GM18909 (cell line): ENCODE results near the gene DNAJB13.

Experiments used
- ATAC-seq: cut with Tn5 transposase; IDR thresholded peaks from one replicate; pipeline ENCODE4 v1.9.1; 2021; ENCODE audit warnings: mild to moderate bottlenecking; ENCODE audit not compliant: unreplicated experiment, poor library complexity

Gene DNAJB13

GRCh38 chr11:73996161-73996747 lies 45.4 kb downstream of the DNAJB13 start:
- no peak for ATAC-seq

GRCh38 chr11:73997120-73997770 lies 46.4 kb downstream of the DNAJB13 start:
- ATAC-seq: no peak

DNA sequence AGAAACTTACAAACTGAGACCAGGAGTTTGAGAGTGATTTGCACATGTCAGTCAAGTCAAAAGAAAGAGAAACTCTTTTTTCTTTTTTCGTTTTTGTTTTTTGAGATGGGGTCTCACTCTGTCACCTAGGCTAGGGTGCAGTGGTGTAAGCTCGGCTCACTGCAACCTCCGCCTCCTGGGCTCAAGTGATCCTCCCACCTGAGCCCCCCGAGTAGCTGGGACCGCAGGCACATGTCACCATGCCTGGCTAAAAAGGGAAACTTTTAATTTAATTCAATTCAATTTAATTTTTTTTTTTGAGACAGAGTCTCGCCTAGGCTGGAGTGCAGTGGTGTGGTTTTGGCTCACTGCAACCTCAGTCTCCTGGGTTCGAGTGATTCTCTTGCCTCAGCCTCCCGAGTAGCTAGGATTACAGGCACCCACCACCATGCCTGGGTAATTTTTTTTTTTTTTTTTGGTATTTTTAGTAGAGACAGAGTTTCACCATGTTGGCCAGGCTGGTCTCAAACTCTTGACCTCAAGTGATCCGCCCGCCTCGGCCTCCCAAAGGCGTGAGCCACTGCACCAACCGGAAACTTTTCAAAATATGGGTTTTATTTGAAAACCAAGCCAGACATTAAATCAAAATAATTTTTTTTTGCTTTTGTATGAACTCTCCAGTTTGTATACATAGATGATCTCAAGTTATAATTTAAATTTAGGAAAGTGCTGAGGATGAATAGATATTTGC lies 48.2 kb downstream of the DNAJB13 start:
- no peak for ATAC-seq

DNA sequence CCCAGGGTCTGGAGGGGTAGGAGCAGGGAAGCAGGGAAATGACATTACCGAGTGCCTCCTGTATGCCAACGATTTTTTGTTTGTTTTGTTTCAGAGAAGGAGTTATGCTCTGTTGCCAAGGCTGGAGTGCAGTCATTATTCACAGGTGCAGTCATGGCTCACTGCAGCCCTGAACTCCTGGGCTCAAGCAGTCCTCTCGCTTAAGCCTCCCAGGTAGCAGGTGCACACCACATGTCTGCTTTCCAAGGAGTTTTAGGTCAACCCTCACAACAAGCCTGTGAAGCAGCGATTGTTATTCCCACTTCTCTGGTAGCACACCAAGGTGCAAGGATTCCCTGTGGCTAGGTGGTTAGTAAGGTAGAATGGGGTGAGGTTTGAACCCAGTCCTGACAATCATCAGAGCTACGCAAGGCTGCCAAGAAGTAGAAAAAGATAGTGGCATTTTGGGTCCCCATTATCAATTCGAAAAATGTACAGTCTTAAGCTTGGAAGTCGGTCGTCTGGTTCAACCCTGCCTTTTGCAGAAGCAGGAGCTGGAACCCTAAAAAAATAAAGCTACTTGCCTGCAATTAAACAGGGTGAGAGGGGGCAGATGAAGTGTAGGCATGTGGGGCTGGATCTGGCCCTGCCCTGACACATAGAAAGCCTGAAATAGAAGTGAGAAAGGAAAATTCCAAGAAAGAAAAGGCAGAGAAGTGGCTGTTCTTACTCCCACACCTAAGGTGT lies 48.9 kb downstream of the DNAJB13 start:
- no peak for ATAC-seq

GRCh38 chr11:74000307-74001133 lies 49.7 kb downstream of the DNAJB13 start:
- no peak for ATAC-seq

- ATAC-seq: no peak
Measured at GRCh38 chr11:74001822-74002286, 51.0 kb downstream of the DNAJB13 start.

DNA sequence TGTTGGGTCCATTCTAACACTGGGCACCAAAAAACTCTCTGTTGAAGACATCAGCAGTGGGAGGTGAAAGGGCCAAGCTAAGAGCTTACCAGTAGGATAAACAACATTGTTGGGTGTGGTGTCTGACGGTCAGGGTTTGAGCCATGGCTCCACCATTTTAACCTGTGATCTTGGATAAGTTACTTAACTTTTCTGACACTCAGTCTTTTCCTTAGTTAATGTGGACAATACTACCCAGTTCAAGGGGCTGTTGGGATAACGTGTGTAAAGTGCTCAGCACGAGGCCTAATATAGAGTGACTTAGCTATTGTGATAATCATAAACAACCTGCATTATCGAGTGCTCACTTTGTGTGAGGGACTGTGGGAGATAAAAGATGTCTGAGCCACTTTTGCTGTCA lies 52.0 kb downstream of the DNAJB13 start:
- no peak for ATAC-seq

- no peak for ATAC-seq
Measured at GRCh38 chr11:74004046-74004695, 53.3 kb downstream of the DNAJB13 start.

DNA sequence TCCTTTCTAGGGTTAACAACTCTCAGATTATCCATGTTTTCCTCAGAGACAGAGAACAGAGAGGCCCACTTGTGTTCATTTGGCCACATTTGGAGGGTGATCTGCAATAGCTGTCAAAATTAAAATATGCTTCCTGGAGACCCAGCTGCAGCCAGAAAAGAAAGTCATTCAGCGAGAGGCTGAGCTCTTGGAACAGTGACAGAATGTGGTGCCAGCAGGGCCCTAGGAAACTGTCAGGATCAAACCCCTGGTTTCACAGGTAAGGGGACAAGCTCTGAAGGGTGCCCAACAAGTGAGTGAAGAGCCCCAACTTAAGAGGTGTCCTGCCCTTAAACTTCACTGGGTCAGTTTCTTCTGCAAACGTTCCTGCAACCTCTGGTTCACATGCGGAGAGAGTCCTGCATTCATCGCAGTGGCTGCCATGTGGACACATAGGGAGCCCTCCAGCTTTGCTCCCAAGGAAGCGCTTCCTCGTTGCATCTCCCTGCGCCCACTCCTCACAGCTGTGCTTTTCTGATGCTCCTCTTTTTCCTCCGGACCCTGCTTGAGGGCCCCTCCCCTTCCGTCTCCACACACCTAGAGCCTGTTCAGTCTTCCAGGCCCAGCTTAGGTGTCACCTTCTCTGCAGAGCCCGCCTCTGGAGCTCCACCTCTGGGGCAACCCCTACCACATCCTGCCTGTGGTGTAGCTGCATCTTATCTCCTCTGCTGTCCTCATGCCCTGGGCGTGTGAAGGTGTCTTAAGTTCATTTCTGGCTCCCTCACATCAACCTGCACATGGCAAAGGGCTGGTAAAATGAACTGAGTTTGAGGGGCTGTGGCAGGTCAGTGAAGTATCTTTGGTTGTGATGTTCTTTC lies 54.2 kb downstream of the DNAJB13 start:
- peak; percentile 67 for ATAC-seq

DNA sequence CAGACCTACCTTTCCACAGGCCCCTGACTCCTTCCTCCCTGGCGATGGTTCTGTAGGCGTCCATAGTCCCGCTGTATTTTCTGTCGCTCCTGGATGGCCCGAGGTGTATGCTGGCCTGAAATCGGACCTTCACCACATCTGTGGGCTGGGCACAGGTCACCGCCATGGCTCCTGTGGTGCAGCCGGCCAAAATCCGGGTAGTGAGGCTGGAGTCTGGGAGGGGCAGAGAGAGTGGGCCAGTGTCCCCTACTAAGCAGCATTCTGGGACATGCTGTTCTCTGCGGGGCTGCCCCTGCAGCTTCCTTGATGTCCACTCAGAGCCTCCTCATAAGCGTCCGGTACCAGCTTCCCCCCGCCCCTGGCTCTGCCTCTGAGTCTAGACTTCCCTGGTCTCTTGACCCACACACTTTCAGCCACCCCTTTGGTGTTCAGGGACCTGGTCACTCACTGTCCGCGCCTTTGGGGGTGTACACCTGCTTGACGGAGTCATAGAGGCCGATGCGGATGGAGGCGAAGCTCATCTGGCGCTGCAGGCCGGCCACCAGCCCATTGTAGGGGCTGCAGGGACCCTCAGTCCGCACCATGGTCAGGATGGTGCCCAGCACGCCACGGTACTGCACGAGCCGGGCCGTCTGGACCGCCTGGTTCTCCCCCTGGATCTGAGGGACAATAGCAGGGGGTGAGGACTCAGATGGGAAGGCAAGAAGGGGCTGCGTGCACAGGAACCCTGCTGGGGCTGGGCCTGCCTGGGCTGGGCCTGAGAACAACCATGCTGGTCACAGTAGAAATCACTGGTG lies 55.1 kb downstream of the DNAJB13 start:
- no peak for ATAC-seq

GRCh38 chr11:74006743-74007304 lies 56.0 kb downstream of the DNAJB13 start:
- ATAC-seq: no peak

- no peak for ATAC-seq
Measured at GRCh38 chr11:74007691-74008372, 57.0 kb downstream of the DNAJB13 start.

- ATAC-seq: no peak
Measured at GRCh38 chr11:74008373-74009229, 57.8 kb downstream of the DNAJB13 start, which contains the start of gene UCP3. Gene UCP3, minus strand, starts transcription at chr11:74009085. Its CDS starts 2,043 bp downstream, at chr11:74007042.

- no peak for ATAC-seq
Measured at GRCh38 chr11:74009230-74009547, 58.4 kb downstream of the DNAJB13 start.

DNA sequence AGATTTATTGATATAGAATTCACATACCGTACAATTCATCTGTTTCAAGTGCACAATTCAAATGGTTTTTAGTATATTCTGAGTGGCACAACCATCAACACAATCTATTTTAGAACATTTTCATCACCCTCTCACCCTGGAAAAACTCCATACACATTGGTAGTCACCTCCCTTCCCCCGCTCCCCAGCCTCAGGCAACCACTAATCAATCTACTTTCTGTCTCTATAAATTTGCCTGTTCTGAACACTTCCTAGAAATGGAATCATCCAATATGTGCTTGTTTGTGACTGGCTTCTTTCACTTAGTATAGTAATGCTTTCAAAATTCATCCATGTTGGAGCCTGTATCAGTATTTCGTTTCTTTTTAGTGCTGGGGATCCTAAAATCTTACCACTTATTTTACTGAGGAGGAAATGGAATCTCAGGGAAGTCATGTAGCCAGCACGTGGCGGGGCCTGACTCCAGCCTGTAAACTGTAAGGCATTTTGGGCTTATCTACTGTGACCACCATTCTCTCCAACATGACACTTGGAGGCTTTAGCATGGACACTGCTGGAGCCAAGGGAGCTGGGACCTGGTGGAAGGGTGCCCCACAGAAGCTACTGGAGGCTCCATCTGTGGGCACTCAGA lies 59.0 kb downstream of the DNAJB13 start:
- ATAC-seq: no peak
